ENCODE results near the gene RABGAP1. TPM values are rescaled to one million over a fixed set of nuclear protein-coding genes. Genes with fewer than 3 reads are reported as not detected.

RABGAP1 gene
- total and polyA plus RNA-seq, 10 of the 15 experiments (the other 5 are each of a cell fraction or from before 2014, with no cell fraction given): 2.6 to 31.6 (median 12.5) TPM

- H3K27ac ChIP-seq (ENCODE audit: control insufficient read depth, insufficient read depth): no peak overlapping the region
- no peak overlapping the region for H3K4me2 ChIP-seq (ENCODE audit: control insufficient read depth, insufficient read depth)
- no peaks in the 10 kb centered on the region for H3K9me3 ChIP-seq (replicated peaks; ENCODE audit: control insufficient read depth, insufficient read depth, low read length)
- no peak overlapping the region for H2AFZ ChIP-seq (ENCODE audit: control insufficient read depth, low read depth, low read length)
- CTCF ChIA-PET: interaction anchor here (1.6 kb wide), 1 partner anchor 68 kb away, joined by 3 read pairs; no protein-coding TSS in a partner anchor
- no peaks in the 10 kb centered on the region for H3K4me1 ChIP-seq (ENCODE audit: control insufficient read depth, insufficient read depth, low read length)
- WGBS (ENCODE audit: insufficient coverage, insufficient replicate concordance, low lambda C conversion rate, missing lambda C conversion rate): 91% methylated on average over 8 of the region's 8 CpGs
- peaks cover 0 to 9% of the 10 kb centered on the region in 2 experiments; a peak in 2 of 4 replicates for H3K36me3 ChIP-seq (ENCODE audit: control insufficient read depth in 2 of 2, insufficient read depth in 2 of 2, low read length in 1 of 2)
- POLR2A ChIA-PET: interaction anchor here (1.4 kb wide), 1 partner anchor 18 kb away, joined by 5 read pairs; the partner anchor contains the start of gene RABGAP1
- RAD21 ChIA-PET (ENCODE audit: unreplicated experiment): no interaction called here
- SMC1A ChIA-PET (ENCODE audit: uncharacterized antibody, unreplicated experiment): interaction anchor here (1.1 to 1.5 kb wide), 3 partner anchors 19 to 74 kb away, joined by 3 to 4 read pairs (median 3); no protein-coding TSS in a partner anchor
- H3K9ac ChIP-seq (ENCODE audit: control insufficient read depth, insufficient read depth, low read length): no peak overlapping the region
- no peaks in the 10 kb centered on the region for H4K20me1 ChIP-seq (ENCODE audit: control insufficient read depth, insufficient read depth)
- H3K4me3 ChIP-seq: no peak overlapping the region
- ATAC-seq (no peak), FAIRE-seq (no peak), DNase-seq (ENCODE audit: low read depth, low spot score) (no peak)
- no TSS peak for BruUV-seq (replicated peaks)
- in situ Hi-C loops (cut with MboI) (loop anchor here (25.0 kb wide), 1 partner anchor 1940 kb away; the partner anchor contains the start of genes ARPC5L, RPL35 and WDR38), intact Hi-C loops (cut with micrococcal nuclease; ENCODE audit: unreplicated experiment) (no loop called here)
- peaks cover 2% of the 10 kb centered on the region for H3K79me2 ChIP-seq (ENCODE audit: control insufficient read depth, insufficient read depth, low read length)
- no peaks in the 10 kb centered on the region for H3K27me3 ChIP-seq (replicated peaks in 1 of 2; ENCODE audit: control insufficient read depth in 2 of 2, insufficient read depth in 2 of 2, low read length in 1 of 2)
- TF ChIP-seq E2F4 (IDR thresholded peaks at IDR 0.05; ENCODE audit: low read depth, low read length): no peak
- TF ChIP-seq LARP7 (IDR thresholded peaks at IDR 0.05): no peak
- TF ChIP-seq ZBTB33 (IDR thresholded peaks at IDR 0.05): no peak
- TF ChIP-seq ZNF274 (IDR thresholded peaks at IDR 0.05; ENCODE audit: insufficient read depth, insufficient read length): no peak
- no peak for TF ChIP-seq RAD21 (IDR thresholded peaks at IDR 0.05; ENCODE audit: insufficient read depth, low read depth, low read length)
- no peak for TF ChIP-seq SUZ12 (IDR thresholded peaks at IDR 0.05; ENCODE audit: unreplicated experiment)
- no peak for TF ChIP-seq MEF2A (IDR thresholded peaks at IDR 0.05; ENCODE audit: insufficient read depth, low read depth, low read length)
- TF ChIP-seq MEF2B (IDR thresholded peaks at IDR 0.05; ENCODE audit: partially characterized antibody, poor library complexity, severe bottlenecking): no peak
- no peak for TF ChIP-seq SIN3A (IDR thresholded peaks at IDR 0.05; ENCODE audit: low read depth, low read length)
- TF ChIP-seq TAF1 (IDR thresholded peaks at IDR 0.05; ENCODE audit: borderline replicate concordance, low read depth, low read length): no peak
- TF ChIP-seq YY1 (IDR thresholded peaks at IDR 0.05; ENCODE audit: low read depth, low read length): no peak
- no peak for TF ChIP-seq ATF2 (IDR thresholded peaks at IDR 0.05; ENCODE audit: low read length)
- no peak for TF ChIP-seq TARDBP (IDR thresholded peaks at IDR 0.05; ENCODE audit: borderline replicate concordance)
- TF ChIP-seq SRF (IDR thresholded peaks at IDR 0.05; ENCODE audit: low read depth in 2 of 2, low read length in 2 of 2): no peak
- TF ChIP-seq REST (IDR thresholded peaks at IDR 0.05; ENCODE audit: low read depth, low read length): no peak
- no peak for TF ChIP-seq ZNF217 (IDR thresholded peaks at IDR 0.05)
- TF ChIP-seq MYC (IDR thresholded peaks at IDR 0.05; ENCODE audit: insufficient read depth, insufficient read length, insufficient replicate concordance, low read length, severe bottlenecking): no peak
- TF ChIP-seq TBL1XR1 (IDR thresholded peaks at IDR 0.05; ENCODE audit: low read depth, low read length): no peak
Observed at GRCh38 chr9:122922713-122923112, 18.1 kb upstream of the RABGAP1 start.
